ENCODE results near the gene ACBD3.
"Not testable (repeated sequence)": the region's sequence is repeated elsewhere in the genome, so short reads cannot be mapped to it uniquely, and the experiment has no call there.

The ACBD3 gene

GRCh38 chr1:226209307-226210059 is 22.9 kb upstream of the ACBD3 start:
- no peaks in the 10 kb centered on the region for H3K9me3 Mint-ChIP-seq
- no peaks in the 10 kb centered on the region for H3K36me3 Mint-ChIP-seq (ENCODE audit: low read depth)
- H3K27ac Mint-ChIP-seq = no peak overlapping the region
- no peaks in the 10 kb centered on the region for H3K27me3 Mint-ChIP-seq (ENCODE audit: low read depth)
- H3K4me1 Mint-ChIP-seq (ENCODE audit: low read depth) = no peaks in the 10 kb centered on the region
- no peak overlapping the region for H3K4me3 Mint-ChIP-seq

GRCh38 chr1:226207048-226207447 is 20.5 kb upstream of the ACBD3 start:
- no peak overlapping the region for H3K27ac Mint-ChIP-seq
- H3K27me3 Mint-ChIP-seq (ENCODE audit: low read depth) = no peaks in the 10 kb centered on the region
- H3K4me1 Mint-ChIP-seq (ENCODE audit: low read depth) = no peaks in the 10 kb centered on the region
- no peak overlapping the region for H3K4me3 Mint-ChIP-seq
- H3K36me3 Mint-ChIP-seq (ENCODE audit: low read depth) = no peaks in the 10 kb centered on the region
- H3K9me3 Mint-ChIP-seq = no peaks in the 10 kb centered on the region

GRCh38 chr1:226204198-226204597 is 17.7 kb upstream of the ACBD3 start:
- Mint-ChIP-seq H3K4me1 (ENCODE audit: low read depth) (no peaks in the 10 kb centered on the region), H3K4me3 (no peak overlapping the region), H3K36me3 (ENCODE audit: low read depth) (no peaks in the 10 kb centered on the region), H3K27me3 (ENCODE audit: low read depth) (peaks cover 13% of the 10 kb centered on the region), H3K27ac (no peak overlapping the region), H3K9me3 (no peaks in the 10 kb centered on the region)

GRCh38 chr1:226203655-226204054 is 17.1 kb upstream of the ACBD3 start:
- H3K36me3 Mint-ChIP-seq (ENCODE audit: low read depth) = no peaks in the 10 kb centered on the region
- no peaks in the 10 kb centered on the region for H3K4me1 Mint-ChIP-seq (ENCODE audit: low read depth)
- no peak overlapping the region for H3K27ac Mint-ChIP-seq
- H3K9me3 Mint-ChIP-seq = no peaks in the 10 kb centered on the region
- H3K4me3 Mint-ChIP-seq = no peak overlapping the region
- H3K27me3 Mint-ChIP-seq (ENCODE audit: low read depth) = peaks cover 13% of the 10 kb centered on the region

GRCh38 chr1:226203240-226203639 is 16.7 kb upstream of the ACBD3 start:
- Mint-ChIP-seq H3K27ac (no peak overlapping the region), H3K4me3 (no peak overlapping the region), H3K36me3 (ENCODE audit: low read depth) (no peaks in the 10 kb centered on the region), H3K27me3 (ENCODE audit: low read depth) (peaks cover 13% of the 10 kb centered on the region), H3K4me1 (ENCODE audit: low read depth) (no peaks in the 10 kb centered on the region), H3K9me3 (no peaks in the 10 kb centered on the region)

- H3K27ac Mint-ChIP-seq; H3K36me3 Mint-ChIP-seq (ENCODE audit: low read depth); H3K4me1 Mint-ChIP-seq (ENCODE audit: low read depth); H3K4me3 Mint-ChIP-seq; H3K9me3 Mint-ChIP-seq: not testable (repeated sequence)
- peaks cover 13% of the 10 kb centered on the region for H3K27me3 Mint-ChIP-seq (ENCODE audit: low read depth)
Measured at GRCh38 chr1:226202666-226203065, 16.1 kb upstream of the ACBD3 start.

- H3K36me3 Mint-ChIP-seq (ENCODE audit: low read depth) = no peaks in the 10 kb centered on the region
- no peak overlapping the region for H3K4me3 Mint-ChIP-seq
- H3K27ac Mint-ChIP-seq = no peak overlapping the region
- H3K27me3 Mint-ChIP-seq (ENCODE audit: low read depth) = peaks cover 13% of the 10 kb centered on the region
- no peaks in the 10 kb centered on the region for H3K4me1 Mint-ChIP-seq (ENCODE audit: low read depth)
- H3K9me3 Mint-ChIP-seq = no peaks in the 10 kb centered on the region
Measured at GRCh38 chr1:226202246-226202645, 15.7 kb upstream of the ACBD3 start.

GRCh38 chr1:226201029-226201593 is 14.6 kb upstream of the ACBD3 start:
- peaks cover 13% of the 10 kb centered on the region for H3K27me3 Mint-ChIP-seq (ENCODE audit: low read depth)
- H3K27ac Mint-ChIP-seq = no peak overlapping the region
- no peaks in the 10 kb centered on the region for H3K36me3 Mint-ChIP-seq (ENCODE audit: low read depth)
- no peaks in the 10 kb centered on the region for H3K9me3 Mint-ChIP-seq
- peaks cover 3% of the 10 kb centered on the region for H3K4me1 Mint-ChIP-seq (ENCODE audit: low read depth)
- no peak overlapping the region for H3K4me3 Mint-ChIP-seq

GRCh38 chr1:226199971-226200370 is 13.4 kb upstream of the ACBD3 start:
- H3K4me1 Mint-ChIP-seq (ENCODE audit: low read depth) = peaks cover 3% of the 10 kb centered on the region
- H3K27ac Mint-ChIP-seq = no peak overlapping the region
- H3K27me3 Mint-ChIP-seq (ENCODE audit: low read depth) = peaks cover 13% of the 10 kb centered on the region
- H3K9me3 Mint-ChIP-seq = no peaks in the 10 kb centered on the region
- H3K36me3 Mint-ChIP-seq (ENCODE audit: low read depth) = no peaks in the 10 kb centered on the region
- H3K4me3 Mint-ChIP-seq = no peak overlapping the region

- Mint-ChIP-seq H3K36me3 (ENCODE audit: low read depth) (no peaks in the 10 kb centered on the region), H3K4me1 (ENCODE audit: low read depth) (peaks cover 3% of the 10 kb centered on the region), H3K9me3 (no peaks in the 10 kb centered on the region), H3K27ac (no peak overlapping the region), H3K4me3 (no peak overlapping the region), H3K27me3 (ENCODE audit: low read depth) (peaks cover 4% of the 10 kb centered on the region)
Measured at GRCh38 chr1:226195144-226195543, 8.6 kb upstream of the ACBD3 start.

GRCh38 chr1:226187380-226187779 is 839 bp upstream of the ACBD3 start:
- Mint-ChIP-seq H3K27ac (peak overlapping the region; percentile 89), H3K27me3 (ENCODE audit: low read depth) (no peaks in the 10 kb centered on the region), H3K36me3 (ENCODE audit: low read depth) (peaks cover 7% of the 10 kb centered on the region), H3K4me1 (ENCODE audit: low read depth) (peaks cover 21% of the 10 kb centered on the region), H3K4me3 (peak overlapping the region; percentile 91), H3K9me3 (no peaks in the 10 kb centered on the region)

GRCh38 chr1:226187019-226187322 is 430 bp upstream of the ACBD3 start:
- peaks cover 7% of the 10 kb centered on the region for H3K36me3 Mint-ChIP-seq (ENCODE audit: low read depth)
- no peaks in the 10 kb centered on the region for H3K27me3 Mint-ChIP-seq (ENCODE audit: low read depth)
- H3K27ac Mint-ChIP-seq = peak overlapping the region; percentile 89
- H3K4me3 Mint-ChIP-seq = peak overlapping the region; percentile 91
- peaks cover 21% of the 10 kb centered on the region for H3K4me1 Mint-ChIP-seq (ENCODE audit: low read depth)
- no peaks in the 10 kb centered on the region for H3K9me3 Mint-ChIP-seq

- peaks cover 11% of the 10 kb centered on the region for H3K36me3 Mint-ChIP-seq (ENCODE audit: low read depth)
- H3K4me1 Mint-ChIP-seq (ENCODE audit: low read depth) = peaks cover 23% of the 10 kb centered on the region
- no peaks in the 10 kb centered on the region for H3K27me3 Mint-ChIP-seq (ENCODE audit: low read depth)
- H3K27ac Mint-ChIP-seq = peak overlapping the region; percentile 94
- H3K9me3 Mint-ChIP-seq = no peaks in the 10 kb centered on the region
- peak overlapping the region; percentile 97 for H3K4me3 Mint-ChIP-seq
Measured at GRCh38 chr1:226185141-226186036, 1.2 kb downstream of the ACBD3 start.

- Mint-ChIP-seq H3K4me1 (ENCODE audit: low read depth) (peaks cover 34% of the 10 kb centered on the region), H3K27ac (no peak overlapping the region), H3K36me3 (ENCODE audit: low read depth) (peaks cover 26% of the 10 kb centered on the region), H3K4me3 (no peak overlapping the region), H3K9me3 (peaks cover 3% of the 10 kb centered on the region), H3K27me3 (ENCODE audit: low read depth) (no peaks in the 10 kb centered on the region)
Measured at GRCh38 chr1:226181996-226182714, 4.4 kb downstream of the ACBD3 start.

Measured in T-helper 1 cell treated with Interleukin-12 subunit alpha and Interleukin-12 subunit beta and Interleukin-4 antibody, amounts not matched to agents 30 μg/mL and 1 μg/mL, for 36 hours (primary cell).